Endometrium (tissue), 2 donors: ENCODE results near the gene TPX2.

Source experiments
- FAIRE-seq: peaks from 2 replicates; lab custom pipeline; 2012; peaks lifted over from hg19 to GRCh38; lab: Jason Lieb, UNC
- donor health status: control.
- donor health status: control.

The TPX2 gene

DNA sequence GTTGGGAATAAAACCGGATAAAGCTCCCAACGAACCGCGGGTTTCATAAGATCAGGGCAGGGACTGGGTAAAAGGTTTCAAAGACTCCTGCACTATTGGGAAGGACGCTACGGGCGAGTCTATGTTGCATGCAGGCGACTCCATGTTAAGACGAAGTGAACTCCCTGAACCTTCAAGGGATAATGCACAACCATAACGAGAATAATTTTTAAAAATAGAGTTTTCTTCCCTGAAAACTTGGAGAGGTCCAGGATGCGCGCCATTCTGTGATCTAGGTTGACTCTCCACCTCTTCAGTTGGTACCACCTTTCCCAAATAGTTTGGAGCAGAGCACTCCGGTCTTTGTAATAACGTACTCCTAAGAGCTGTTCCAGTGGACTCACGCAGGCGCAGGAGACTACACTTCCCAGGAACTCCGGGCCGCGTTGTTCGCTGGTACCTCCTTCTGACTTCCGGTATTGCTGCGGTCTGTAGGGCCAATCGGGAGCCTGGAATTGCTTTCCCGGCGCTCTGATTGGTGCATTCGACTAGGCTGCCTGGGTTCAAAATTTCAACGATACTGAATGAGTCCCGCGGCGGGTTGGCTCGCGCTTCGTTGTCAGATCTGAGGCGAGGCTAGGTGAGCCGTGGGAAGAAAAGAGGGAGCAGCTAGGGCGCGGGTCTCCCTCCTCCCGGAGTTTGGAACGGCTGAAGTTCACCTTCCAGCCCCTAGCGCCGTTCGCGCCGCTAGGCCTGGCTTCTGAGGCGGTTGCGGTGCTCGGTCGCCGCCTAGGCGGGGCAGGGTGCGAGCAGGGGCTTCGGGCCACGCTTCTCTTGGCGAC, at the start of gene TPX2:
TSS of gene TPX2 (plus strand) at position 562 of the 821 bp plus-strand sequence. CDS start 18,187 bp downstream, outside the sequence.
- peak; percentile 77 for FAIRE-seq

DNA sequence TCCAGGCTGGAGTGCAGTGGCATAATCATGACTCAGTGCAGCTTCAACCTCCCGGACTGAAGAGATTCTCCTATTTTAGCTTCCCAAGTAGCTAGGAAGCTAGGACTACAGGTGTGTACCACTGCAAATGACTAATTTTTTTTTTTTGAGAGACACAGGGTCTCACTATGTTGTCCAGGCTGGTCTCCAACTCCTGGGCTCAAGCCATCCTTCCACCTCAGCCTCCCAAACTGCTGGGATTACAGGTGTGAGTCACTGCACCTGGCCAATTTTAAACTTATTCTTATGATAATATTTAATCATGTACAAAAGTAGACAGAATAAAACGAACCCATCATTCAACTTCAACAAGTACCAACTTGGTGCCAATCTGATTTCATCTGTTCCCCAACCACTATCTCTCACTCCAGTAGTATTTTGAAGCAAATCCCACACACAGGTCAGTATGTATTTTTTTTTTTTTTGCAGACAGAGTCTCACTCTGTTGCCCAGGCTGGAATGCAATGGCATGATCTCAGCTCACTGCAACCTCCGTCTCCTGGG, 48.9 kb upstream of the TPX2 start:
- FAIRE-seq, result no peak

GRCh38 chr20:31691646-31692275, 47.3 kb upstream of the TPX2 start:
- FAIRE-seq, result peak; percentile 26

DNA sequence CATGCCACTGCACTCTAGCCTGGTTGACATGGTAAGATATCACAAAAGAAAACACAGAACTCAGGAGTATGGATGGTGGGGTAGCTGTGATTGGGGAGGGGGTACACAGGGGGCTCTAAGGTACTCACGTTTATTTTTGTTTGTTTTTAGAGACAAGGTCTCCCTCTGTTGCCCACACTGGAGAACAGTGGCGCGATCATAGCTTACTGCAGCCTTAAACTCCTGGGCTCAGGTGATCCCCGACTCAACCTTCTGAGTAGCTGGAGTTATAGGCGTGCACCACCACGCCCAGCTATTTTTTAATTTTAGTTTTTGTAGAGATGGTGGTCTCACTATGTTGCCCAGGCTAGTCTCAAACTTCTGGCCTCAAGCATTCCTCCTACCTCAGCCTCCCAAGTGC, 45.7 kb upstream of the TPX2 start:
- FAIRE-seq, result no peak

GRCh38 chr20:31693987-31694661, 45.0 kb upstream of the TPX2 start:
- no peak for FAIRE-seq

DNA sequence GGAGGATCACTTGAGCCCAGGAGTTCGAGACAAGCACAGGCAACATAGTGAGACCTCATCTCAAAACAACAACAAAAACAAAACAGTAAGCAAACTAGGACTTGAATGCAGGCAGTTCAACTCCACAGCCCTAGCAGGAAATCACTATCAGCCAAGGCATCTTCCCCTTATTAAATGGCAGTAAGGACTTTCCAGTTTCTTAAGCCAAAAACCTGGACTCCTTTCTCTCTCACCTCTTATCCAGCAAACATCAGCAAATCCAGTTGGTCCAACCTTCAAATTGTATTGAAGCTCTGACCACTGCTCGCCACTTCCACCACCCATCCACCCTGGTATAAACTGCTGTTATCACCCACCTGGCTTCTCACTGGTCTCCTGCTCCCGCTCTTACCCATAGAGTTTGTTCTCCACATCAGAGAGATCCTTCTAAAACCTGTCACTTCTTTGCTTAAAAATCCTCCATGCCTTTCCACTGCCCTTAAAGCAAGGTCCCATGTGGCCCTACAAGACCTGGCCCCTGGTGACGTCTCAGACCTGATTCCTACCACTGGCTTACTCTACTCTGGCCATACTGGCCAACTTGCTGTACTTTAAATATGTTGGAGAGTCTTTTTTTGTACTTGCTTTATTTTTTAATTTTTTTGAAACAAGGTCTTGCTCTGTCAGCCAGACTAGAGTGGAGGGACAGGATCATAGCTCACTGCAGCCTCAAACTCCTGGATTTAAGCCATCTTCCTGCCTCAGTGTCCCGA, 44.1 kb upstream of the TPX2 start:
- no peak for FAIRE-seq

DNA sequence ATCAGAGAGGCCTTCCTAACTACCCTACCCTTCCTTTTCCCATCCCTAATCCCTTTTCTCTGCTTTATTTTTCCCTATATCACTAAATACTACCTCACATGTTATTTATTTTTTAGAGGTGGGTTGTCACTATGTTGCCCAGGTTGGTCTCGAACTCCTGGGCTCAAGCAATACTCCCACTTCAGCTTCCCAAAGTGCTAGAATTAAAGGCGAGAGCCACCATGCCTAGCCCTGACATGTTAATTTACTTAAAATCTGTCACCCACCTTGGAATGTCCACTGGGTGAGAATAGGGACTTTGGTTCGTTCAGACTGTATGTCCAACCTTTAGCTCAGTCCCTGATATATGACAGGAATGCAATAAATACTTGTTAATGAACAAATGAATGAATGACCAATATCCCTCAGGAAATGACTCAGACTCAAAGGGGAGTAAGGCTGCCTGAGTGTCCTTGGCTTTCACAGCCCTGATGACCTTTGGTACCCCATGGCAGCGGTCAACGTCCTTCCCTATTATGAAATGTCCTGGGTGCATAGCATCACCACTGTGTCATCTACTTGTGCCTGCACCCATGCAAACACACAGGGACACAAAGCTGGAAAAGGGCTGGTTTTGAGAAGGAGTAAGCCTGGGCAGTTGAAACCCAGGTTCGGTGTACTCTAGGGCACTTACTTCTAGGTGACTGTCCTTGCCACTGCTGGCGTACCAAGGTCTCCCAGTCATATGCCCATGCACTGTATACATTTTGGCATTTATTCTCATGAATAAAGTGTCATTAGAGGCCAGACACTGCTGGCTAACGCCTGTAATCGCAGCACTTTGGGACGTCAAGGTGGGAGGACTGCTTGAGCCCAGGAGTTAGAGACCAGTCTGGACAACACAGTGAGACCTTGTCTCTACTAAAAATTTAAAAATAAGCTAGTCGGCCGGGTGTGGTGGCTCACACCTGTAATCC, 43.0 kb upstream of the TPX2 start:
- no peak for FAIRE-seq

DNA sequence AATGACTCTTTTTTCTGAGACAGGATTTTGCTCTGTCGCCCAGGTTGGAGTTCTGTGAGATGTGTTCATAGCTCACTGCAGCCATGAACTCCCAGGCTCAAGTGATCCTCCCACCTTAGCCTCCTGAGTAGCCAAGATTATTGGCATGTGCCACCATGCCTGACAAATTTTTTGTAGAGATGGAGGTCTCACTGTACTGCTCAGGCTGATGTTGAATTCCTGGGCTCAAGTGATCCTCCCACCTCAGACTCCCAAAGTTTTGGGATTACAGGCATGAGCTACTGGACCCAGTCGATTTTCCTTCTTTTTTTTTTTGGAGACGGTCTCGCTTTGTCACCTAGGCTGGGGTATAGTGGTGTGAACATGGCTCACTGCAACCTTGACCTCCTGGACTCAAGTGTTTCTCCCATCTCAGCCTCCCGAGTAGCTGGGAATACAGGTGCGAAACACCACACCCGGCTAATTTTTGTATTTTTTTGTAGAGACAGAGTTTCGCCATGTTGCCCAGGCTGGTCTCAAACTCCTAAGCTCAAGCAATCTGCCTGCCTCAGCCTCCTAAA, 40.8 kb upstream of the TPX2 start:
- FAIRE-seq, result no peak

- FAIRE-seq, result no peak
Measured at GRCh38 chr20:31698803-31699718, 40.0 kb upstream of the TPX2 start.

DNA sequence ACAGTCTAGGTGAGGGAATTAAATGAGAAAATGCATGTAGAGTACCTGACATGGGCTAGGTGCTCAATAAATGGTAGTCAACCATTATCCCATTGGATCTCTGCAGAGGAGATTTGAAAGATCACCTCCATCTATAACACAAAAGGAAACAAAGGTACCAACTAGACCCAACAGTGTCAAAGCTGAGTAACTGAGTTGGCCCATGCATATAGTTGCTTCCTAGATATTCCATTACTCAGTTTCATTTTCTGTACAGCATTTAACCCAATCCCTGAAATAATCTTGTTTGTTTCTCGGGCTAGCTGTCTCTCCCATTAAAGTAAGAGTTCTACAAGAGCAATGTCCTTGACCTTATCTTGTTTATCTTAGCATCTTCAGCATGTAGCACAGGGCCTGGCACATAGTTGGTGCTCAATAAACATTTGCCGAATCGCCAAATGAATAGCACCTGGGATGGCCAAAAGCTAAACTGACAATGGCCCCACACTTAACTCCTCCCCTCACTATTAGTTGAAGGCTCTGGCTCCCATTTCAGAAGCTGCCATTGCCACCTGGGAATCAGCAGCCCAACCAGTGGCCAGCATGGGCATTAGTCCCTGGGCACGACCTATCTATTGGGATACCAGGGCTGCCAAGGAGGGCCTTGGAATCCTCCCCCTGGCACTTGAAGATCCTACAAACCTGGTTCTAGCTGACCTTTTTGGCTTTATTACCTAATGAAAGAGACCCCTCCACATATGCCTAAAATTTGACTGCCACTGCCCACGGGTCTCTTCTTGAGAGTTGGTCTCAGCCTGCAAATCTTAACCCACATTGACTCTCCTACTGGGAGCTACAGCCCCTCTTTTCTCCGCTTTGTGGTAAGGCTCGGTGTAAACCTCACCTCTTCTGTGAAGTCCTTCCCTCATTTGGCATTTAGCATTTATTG, 39.0 kb upstream of the TPX2 start:
- no peak for FAIRE-seq

DNA sequence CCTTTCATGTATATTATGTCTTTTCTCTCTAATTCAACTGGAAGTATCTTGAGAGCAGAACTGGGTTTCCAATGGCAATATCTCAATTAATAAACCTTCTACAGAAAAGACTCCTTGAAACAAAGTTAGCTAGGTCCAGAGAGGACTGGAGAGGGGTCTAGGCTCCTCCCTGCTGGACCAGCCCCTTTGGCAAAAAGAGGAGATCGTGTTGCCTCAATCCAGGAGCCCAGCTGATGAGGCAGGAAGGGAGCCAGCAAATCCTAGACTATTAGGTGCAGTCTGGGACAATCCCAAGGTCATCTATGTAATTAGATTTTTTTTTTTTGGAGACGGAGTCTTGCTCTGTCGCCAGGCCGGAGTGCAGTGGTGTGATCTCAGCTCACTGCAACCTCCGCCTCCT, 38.3 kb upstream of the TPX2 start:
- no peak for FAIRE-seq

DNA sequence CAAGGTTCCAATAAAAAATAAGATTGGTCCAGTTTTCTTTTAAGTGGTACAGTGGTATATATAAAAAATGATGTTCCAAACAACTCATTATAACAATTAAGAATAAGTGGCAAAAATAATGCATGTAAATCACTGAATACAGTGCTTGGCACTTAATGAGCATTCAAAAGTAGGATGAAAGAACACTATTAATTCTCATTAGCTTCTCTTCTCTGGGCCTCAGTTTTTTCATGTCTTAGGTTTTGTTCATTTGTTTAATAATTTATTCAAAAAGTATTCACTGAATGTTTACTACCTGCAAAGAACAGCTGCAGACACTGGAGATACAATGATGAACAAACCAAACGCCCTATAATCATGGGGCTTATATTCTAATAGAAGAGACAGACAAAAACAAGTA, 37.5 kb upstream of the TPX2 start:
- FAIRE-seq, result no peak

- no peak for FAIRE-seq
Measured at GRCh38 chr20:31704225-31705119, 34.6 kb upstream of the TPX2 start.

- no peak for FAIRE-seq
Measured at GRCh38 chr20:31705191-31705590, 33.9 kb upstream of the TPX2 start.

DNA sequence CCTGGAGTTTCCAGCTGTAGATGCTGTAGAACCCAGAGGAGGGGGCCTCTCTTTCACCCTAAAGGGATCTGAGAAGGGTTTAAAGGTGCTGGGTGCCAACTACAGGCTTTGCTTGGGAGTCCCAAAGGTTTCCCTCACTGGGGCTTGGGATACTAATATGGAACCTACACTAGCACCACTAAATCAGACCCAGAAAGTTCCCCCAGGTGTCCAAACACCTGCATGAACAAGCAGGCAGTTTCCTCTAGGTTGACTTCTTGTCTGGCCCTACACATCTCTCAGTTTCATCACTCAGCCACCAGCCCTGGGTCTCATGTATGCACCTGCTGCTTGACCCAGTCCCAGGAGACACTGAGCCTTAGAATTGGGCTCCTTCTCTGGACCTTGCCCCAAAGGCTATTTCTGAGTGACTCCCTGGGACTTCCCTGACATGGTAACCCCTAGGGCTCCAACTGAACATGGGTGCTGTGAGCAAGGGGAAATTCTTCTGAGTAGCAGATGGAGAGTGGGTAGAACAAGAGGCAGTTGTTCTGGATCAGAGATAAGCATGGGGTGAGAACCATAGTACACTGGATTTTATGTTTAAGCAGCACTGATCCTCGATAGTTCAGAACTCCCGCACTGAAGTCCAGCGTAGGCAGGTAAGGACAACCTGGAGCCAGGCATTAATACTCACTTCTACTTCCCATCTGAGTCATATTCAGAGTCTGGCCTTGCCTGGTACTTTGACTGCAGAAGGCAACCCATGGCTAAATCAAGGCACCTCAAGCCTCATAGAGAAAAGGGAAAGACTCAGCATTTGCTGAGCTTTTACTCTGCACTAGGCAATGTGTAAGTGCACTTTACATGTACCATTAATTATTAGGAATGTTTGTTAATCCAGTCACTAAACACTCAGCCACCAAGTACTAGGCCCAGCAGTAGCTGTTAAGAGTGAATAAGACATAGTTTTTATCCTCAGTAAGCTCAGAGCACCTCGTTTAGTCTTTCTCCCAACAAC, 33.2 kb upstream of the TPX2 start:
- FAIRE-seq, result no peak
